DMS114 treated with DMSO at 0.1 percent for 48 hours (cell line): ENCODE results near the gene FMR1.

ENCODE experiments used
- DNase-seq: peaks from one replicate; lab custom pipeline; 2025; ENCODE audit not compliant: unreplicated experiment; lab: John Stamatoyannopoulos, UW

FMR1 gene

DNA sequence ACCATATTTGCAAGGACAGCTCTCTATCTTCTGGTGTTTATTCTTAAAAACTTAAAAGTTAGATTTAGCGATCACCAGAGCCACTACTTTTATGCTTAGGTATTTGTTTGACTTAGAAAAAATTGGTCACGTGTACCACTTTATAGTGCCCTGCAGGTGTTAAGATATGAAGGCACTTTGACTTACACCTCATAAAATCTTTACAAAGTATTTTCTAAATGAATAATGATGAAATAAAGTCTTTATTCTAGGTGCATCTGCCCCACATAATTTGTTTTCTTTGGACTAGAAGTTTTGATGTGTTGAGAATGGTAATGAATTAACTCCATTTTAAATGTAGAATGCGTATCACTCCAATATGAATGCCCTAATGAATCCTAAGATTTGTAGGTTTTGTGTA, 2.9 kb downstream of the FMR1 start:
- no peak for DNase-seq

DNA sequence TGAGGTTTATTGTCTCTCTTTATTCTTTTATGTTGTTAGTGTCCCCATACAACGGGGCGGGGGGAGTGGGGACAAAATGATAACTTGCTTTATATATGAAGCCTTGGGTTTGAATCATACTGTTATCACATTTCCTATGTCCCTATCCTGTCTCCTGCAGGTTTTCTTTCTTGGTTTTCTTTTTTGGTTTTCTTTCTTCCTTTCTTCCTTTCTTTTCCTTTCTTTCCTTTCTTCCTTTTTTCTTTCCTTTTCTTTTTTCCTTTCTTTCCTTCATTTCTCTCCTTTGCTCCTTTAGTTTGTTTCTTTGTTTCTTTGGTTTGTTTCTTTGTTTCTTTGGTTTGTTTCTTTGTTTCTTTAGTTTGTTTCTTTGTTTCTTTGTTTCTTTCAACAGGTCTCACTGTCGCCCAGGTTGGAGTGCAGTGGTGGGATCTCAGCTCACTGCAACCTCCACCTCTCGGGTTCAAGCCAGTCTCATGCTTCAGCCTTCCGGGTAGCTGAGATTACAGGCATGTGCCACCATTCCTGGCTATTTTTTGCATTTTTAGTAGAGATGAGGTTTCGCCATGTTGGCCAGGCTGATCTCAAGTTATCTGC, 4.8 kb downstream of the FMR1 start:
- DNase-seq = no peak

DNA sequence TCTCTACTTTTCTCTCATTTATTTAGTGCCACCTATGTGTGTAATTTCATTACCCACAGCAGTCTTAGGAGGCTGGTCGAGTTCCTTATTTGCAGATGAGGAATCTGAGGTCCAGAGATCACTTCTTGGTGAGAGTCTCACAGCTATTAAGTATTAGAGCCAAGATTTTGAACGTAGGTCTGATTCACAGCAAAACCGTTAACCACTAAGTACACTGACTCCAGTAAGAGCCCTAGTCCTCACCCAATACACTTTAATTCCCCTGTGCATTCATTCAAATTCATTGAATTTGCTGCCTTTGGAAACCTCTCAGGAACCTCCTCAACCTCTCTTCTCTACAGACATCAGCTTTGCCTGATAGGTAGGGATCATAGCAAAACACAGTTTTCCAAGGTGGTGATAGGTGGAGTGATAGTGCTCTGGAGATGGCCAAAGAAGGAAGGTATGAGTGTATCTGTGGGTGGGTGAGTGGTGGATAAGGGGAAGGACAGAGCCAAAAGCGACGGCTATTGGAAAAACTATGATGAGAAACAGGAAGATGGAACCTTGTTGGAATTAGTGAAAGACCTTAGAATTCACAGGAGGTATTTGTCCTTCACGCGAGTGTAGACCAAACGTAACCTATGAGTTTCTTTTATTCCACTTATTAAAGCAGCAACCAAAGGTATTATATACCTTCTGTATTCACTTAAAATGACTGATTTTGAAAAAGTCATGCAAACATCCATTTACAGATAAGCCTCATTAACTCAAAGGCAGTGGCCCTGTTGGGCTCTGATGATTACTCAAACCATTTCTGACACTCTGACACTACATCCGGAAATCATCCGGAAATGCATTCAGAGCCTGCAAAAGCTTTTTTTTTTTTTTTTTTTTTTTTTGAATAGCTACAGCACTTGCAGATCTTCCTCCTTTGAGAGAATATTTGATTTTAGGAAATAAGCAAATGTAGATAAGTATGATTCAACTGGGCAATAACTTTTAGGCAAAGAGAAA, 6.3 kb downstream of the FMR1 start:
- no peak for DNase-seq

- DNase-seq = no peak
These were observed 8.5 kb downstream of the FMR1 start for GRCh38 chrX:147920161-147920666.

- no peak for DNase-seq
These were observed 11.9 kb downstream of the FMR1 start for GRCh38 chrX:147923605-147924004.

- DNase-seq = no peak
These were observed 15.5 kb downstream of the FMR1 start for GRCh38 chrX:147927256-147927655.

- DNase-seq = no peak
These were observed 22.1 kb downstream of the FMR1 start for GRCh38 chrX:147933815-147934214.

GRCh38 chrX:147935156-147935758, 23.5 kb downstream of the FMR1 start:
- no peak for DNase-seq

DNA sequence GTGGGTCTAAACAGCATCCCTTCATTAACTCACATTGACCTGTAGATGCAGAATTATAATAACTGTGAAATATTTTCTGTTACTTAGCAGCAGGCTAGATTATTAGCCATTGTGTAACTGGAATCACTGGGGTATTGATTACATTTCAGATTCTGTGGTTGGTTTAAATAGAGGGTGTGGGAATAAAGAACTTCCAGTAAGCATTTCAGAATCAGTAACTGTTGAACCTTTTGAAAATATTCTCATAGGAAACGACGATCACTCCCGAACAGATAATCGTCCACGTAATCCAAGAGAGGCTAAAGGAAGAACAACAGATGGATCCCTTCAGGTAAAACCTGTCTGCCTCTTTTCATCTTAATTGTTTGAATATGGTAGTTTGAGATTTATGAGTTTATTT, 33.6 kb downstream of the FMR1 start:
- DNase-seq = no peak

GRCh38 chrX:147948531-147948930, 36.8 kb downstream of the FMR1 start:
- DNase-seq = no peak

GRCh38 chrX:147950352-147950751, 38.6 kb downstream of the FMR1 start:
- DNase-seq = no peak

- DNase-seq = no peak
These were observed 42.3 kb downstream of the FMR1 start for GRCh38 chrX:147953976-147954375.

DNA sequence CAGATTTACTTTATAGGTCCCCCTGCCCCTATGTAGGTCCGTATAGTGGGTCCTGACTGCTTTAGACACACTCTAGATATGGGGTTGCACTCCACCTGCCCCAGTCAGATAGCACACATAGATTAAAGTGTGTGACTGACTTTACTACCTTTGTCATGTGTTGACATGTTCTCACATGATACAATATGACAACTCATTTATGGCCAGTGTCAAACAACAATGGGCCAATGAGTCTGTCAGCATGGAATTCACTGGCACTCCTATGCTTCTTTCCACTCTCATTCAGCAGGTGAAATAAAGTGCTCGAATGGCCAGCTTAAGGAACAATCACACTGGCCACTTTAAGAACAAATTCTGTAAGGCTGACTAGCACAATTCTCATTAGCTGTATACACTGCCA, 45.6 kb downstream of the FMR1 start:
- DNase-seq = no peak

DNA sequence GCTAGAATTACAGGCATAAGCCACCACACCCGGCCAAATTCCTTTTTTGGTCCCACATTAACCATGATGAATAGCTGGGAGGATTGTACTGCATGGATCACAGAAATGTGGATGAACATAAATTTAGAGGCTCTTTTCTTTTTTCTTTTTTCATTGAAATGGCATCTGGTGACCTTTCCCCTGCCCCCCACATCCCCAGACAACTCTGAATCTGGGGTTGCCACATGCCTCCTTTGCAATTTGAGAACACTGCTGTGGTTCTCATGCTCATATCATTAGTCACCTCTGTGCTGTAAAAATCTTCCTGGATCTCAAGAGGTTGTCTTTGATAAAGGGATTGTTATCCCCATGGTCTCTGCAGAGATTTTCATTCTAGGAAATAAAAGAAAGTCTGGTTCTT, 46.6 kb downstream of the FMR1 start:
- no peak for DNase-seq

DNA sequence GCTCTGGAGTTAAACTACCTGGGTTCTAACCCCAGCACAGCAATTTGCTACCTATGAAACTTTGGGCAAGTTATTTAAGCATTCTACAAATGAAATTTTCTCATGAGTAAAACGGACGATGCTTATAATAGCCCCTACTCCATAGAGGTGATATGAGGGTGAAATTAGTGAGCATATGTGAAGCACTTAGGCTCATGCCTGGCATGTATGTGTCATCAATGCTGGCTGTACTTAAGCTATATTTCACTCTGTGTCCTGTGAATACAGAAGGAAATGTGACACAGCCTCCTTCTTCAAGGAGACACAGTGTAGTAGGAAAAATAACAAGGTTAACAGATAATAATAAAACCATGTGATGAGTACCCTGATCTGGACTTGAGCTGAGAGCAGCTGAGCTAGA, 49.0 kb downstream of the FMR1 start:
- DNase-seq = no peak

DNA sequence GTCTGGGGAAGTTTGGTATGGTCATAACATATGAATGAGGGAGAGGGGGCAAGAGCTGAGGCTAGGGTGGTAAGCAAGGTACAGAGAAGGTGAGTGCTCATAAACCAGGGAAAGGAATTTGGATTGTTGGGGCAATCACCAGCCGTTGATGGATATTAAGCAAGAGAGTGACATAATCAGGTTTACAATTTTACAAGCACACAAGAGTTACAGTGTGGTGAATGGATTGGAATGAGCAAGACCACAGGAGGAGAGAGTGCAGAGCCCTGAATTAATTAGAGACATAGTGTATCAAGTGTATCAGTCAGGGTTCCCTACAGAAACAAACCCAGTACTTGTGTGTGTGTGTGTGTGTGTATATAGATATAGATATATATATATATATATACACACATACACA, 50.8 kb downstream of the FMR1 start:
- DNase-seq = no peak

GRCh38 chrX:147978931-147979330, 67.2 kb downstream of the FMR1 start:
- no peak for DNase-seq

GRCh38 chrX:147981038-147981752, 69.5 kb downstream of the FMR1 start, which contains the start of gene FMR1NB:
Gene FMR1NB (plus strand): TSS chrX:147981337. CDS start chrX:147981403, 66 bp downstream.
- DNase-seq = no peak
